ENCODE data around the gene KIAA0586.

DNA sequence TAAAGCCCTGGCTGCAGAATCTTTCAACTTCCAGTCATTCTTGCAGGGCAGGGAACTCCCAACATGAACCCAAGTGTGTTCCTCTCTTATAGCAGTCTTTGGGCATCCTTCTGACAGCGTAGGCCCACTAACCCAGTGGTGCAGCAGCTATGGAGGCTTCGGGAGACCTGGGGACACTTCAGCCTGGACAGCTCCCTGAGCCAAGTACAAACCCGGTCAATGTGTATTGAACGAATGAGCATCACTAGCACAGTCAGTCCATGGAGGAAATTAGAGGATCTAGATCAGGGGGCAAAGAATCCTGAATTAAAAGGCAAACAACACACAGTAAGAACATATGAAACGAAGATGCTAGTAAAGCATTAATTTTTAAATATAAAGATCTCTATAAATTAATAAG is 41.8 kb downstream of the KIAA0586 start:
- TF ChIP-seq, protein P1, sequence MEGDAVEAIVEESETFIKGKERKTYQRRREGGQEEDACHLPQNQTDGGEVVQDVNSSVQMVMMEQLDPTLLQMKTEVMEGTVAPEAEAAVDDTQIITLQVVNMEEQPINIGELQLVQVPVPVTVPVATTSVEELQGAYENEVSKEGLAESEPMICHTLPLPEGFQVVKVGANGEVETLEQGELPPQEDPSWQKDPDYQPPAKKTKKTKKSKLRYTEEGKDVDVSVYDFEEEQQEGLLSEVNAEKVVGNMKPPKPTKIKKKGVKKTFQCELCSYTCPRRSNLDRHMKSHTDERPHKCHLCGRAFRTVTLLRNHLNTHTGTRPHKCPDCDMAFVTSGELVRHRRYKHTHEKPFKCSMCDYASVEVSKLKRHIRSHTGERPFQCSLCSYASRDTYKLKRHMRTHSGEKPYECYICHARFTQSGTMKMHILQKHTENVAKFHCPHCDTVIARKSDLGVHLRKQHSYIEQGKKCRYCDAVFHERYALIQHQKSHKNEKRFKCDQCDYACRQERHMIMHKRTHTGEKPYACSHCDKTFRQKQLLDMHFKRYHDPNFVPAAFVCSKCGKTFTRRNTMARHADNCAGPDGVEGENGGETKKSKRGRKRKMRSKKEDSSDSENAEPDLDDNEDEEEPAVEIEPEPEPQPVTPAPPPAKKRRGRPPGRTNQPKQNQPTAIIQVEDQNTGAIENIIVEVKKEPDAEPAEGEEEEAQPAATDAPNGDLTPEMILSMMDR (IDR thresholded peaks at IDR 0.05), result no peak
- TF ChIP-seq POLR2AphosphoS5 (IDR thresholded peaks at IDR 0.05; ENCODE audit: insufficient read depth in 1 of 2, low read depth in 1 of 2), result no peak

All from vagina (tissue), 2 donors.